Esophagus squamous epithelium (tissue), 4 donors: Measurements from ENCODE around the gene TTC6.
"Not testable (repeated sequence)": the region's sequence is repeated elsewhere in the genome, so short reads cannot be mapped to it uniquely, and the experiment has no call there.

Experiments
- POLR2A ChIP-seq, 4 donors: fragments of 450-650 bp; IDR thresholded peaks; one replicate each; pipeline ENCODE4 v1.6.1; 2017; ENCODE audit warnings: antibody characterized with exemption in 4 of 4, mild to moderate bottlenecking in 4 of 4, moderate library complexity in 3 of 4
- TF ChIP-seq, protein P1 (sequence below), 6 experiments: fragments of 450-650 bp in 4 of 6; fragments of 200-600 bp in 2 of 6; sonication (generic) in 2 of 6; IDR thresholded peaks; one replicate each; pipeline ENCODE4 v1.5.1; 2016 to 2019; ENCODE audit warnings: antibody characterized with exemption in 6 of 6, mild to moderate bottlenecking in 4 of 6, moderate library complexity in 4 of 6

DNA sequence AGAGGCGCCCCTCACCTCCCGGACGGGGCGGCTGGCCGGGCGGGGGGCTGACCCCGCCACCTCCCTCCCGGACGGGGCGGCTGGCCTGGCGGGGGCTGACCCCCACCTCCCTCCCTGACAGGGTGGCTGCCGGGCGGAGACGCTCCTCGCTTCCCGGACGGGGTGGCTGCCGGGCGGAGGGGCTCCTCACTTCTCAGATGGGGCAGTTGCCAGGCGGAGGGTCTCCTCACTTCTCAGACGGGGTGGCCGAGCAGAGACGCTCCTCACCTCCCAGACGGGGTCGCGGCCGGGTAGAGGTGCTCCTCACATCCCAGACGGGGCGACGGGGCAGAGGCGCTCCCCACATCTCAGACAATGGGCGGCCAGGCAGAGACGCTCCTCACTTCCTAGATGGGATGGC, 39.8 kb upstream of the TTC6 start:
- TF ChIP-seq, protein P1, sequence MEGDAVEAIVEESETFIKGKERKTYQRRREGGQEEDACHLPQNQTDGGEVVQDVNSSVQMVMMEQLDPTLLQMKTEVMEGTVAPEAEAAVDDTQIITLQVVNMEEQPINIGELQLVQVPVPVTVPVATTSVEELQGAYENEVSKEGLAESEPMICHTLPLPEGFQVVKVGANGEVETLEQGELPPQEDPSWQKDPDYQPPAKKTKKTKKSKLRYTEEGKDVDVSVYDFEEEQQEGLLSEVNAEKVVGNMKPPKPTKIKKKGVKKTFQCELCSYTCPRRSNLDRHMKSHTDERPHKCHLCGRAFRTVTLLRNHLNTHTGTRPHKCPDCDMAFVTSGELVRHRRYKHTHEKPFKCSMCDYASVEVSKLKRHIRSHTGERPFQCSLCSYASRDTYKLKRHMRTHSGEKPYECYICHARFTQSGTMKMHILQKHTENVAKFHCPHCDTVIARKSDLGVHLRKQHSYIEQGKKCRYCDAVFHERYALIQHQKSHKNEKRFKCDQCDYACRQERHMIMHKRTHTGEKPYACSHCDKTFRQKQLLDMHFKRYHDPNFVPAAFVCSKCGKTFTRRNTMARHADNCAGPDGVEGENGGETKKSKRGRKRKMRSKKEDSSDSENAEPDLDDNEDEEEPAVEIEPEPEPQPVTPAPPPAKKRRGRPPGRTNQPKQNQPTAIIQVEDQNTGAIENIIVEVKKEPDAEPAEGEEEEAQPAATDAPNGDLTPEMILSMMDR (IDR thresholded peaks at IDR 0.05): not testable (repeated sequence)
- TF ChIP-seq POLR2A (IDR thresholded peaks at IDR 0.05): not testable (repeated sequence)
